PC-3 (cell line): ENCODE results near the gene RHOB. TPM values are rescaled to one million over a fixed set of nuclear protein-coding genes. Genes with fewer than 3 reads are reported as not detected.

ENCODE experiments used
- ATAC-seq: fragments of 200-7000 bp; cut with Tn5 transposase; 2 replicates; pipeline ENCODE4 v1.9.1; 2020; ENCODE audit warnings: mild to moderate bottlenecking, moderate library complexity
- BruUV-seq: library from RNA; stranded (reverse); fragments of 400-500 nt; replicated peaks from 2 replicates; lab custom pipeline; 2021; lab: Mats Ljungman, UMichigan
- CTCF ChIA-PET: fragments of 300-600 bp; sonication (Branson Sonifier 250); formaldehyde crosslinking; loops from one replicate; lab custom pipeline; 2022; ENCODE audit warnings: antibody characterized with exemption; lab: Charles Lee
- POLR2A ChIA-PET: fragments of 300-600 bp; sonication (Branson Sonifier 250); formaldehyde crosslinking; loops from one replicate; lab custom pipeline; 2022; ENCODE audit warnings: antibody characterized with exemption; ENCODE audit not compliant: unreplicated experiment; lab: Charles Lee
- DNase-seq: peaks from one replicate; pipeline ENCODE4 v3.0.0-alpha.2; 2015
- H2AFZ ChIP-seq: fragments of 300-600 bp; sonication (generic); 2 replicates; pipeline ENCODE4 v1.6.0; 2016; ENCODE audit warnings: antibody characterized with exemption, low read length
- H3F3A ChIP-seq: fragments of 300-600 bp; sonication (generic); one replicate; pipeline ENCODE4 v1.6.0; 2017; ENCODE audit warnings: antibody characterized with exemption, low read length, control low read depth, mild to moderate bottlenecking; ENCODE audit not compliant: unreplicated experiment
- H3K27ac ChIP-seq: fragments of 300-600 bp; sonication (generic); 2 replicates; pipeline ENCODE4 v1.5.1; 2016; ENCODE audit warnings: mild to moderate bottlenecking, low read length
- H3K27me3 ChIP-seq: fragments of 300-600 bp; sonication (generic); 2 replicates; pipeline ENCODE4 v1.6.1; 2016; ENCODE audit warnings: low read length, mixed read lengths
- H3K36me3 ChIP-seq: fragments of 300-600 bp; sonication (generic); 2 replicates; pipeline ENCODE4 v1.6.1; 2016; ENCODE audit warnings: low read depth, mixed run types, low read length, mixed read lengths
- H3K4me1 ChIP-seq: fragments of 300-600 bp; sonication (generic); 2 replicates; pipeline ENCODE4 v1.5.1; 2016; ENCODE audit warnings: low read length; ENCODE audit not compliant: insufficient read depth
- H3K4me2 ChIP-seq: fragments of 300-600 bp; sonication (generic); 2 replicates; pipeline ENCODE4 v1.6.0; 2016; ENCODE audit warnings: low read length
- H3K4me3 ChIP-seq: fragments of 300-600 bp; sonication (generic); 2 replicates; pipeline ENCODE4 v1.5.1; 2016; ENCODE audit warnings: mild to moderate bottlenecking, low read length, mixed read lengths
- H3K79me2 ChIP-seq: fragments of 300-600 bp; sonication (generic); 2 replicates; pipeline ENCODE4 v1.6.1; 2017; ENCODE audit warnings: low read length, mixed read lengths
- H3K9ac ChIP-seq: fragments of 300-600 bp; sonication (generic); 2 replicates; pipeline ENCODE4 v1.6.0; 2016; ENCODE audit warnings: mild to moderate bottlenecking, low read length
- H3K9me2 ChIP-seq: fragments of 300-600 bp; sonication (generic); replicated peaks from 2 replicates; pipeline ENCODE4 v1.6.1; 2016; ENCODE audit warnings: mixed run types, low read length, mixed read lengths
- H3K9me3 ChIP-seq: fragments of 300-600 bp; sonication (generic); 2 replicates; pipeline ENCODE4 v1.6.1; 2016; ENCODE audit warnings: low read length, mixed read lengths
- H4K20me1 ChIP-seq: fragments of 300-600 bp; sonication (generic); 2 replicates; pipeline ENCODE4 v1.6.1; 2016; ENCODE audit warnings: low read length, mixed read lengths
- CTCF ChIP-seq: fragments of 300-600 bp; sonication (generic); conservative IDR thresholded peaks from 2 replicates; pipeline ENCODE4 v1.5.1; 2017; ENCODE audit warnings: antibody characterized with exemption, low read depth, mild to moderate bottlenecking, low read length
- EZH2 ChIP-seq: fragments of 300-600 bp; sonication (generic); IDR thresholded peaks from one replicate; pipeline ENCODE4 v1.6.1; 2017; ENCODE audit warnings: antibody characterized with exemption, mild to moderate bottlenecking, low read length; ENCODE audit not compliant: unreplicated experiment
- EZH2phosphoT487 ChIP-seq: fragments of 300-600 bp; sonication (generic); IDR thresholded peaks from 2 replicates; pipeline ENCODE4 v1.6.1; 2018; ENCODE audit warnings: mild to moderate bottlenecking, antibody characterized with exemption, low read length, borderline replicate concordance
- intact Hi-C: fragments of 100-400 bp; cut with micrococcal nuclease; formaldehyde crosslinking; loops from 2 replicates; pipeline ENCODE4 v1.9.0; 2023
- total RNA-seq: library from RNA; depleted of rRNA; stranded (reverse); fragments of >200 nt; gene quantifications from 2 replicates; pipeline ENCODE4 v1.2.3, GENCODE V29; 2014

RHOB gene
- total RNA-seq, 1 experiment from 2014 or later: 88.5 TPM

GRCh38 chr2:20421336-20421987, 25.4 kb upstream of the RHOB start:
- Histone ChIP-seq H3K27ac (no peak overlapping the region), H3K4me3 (no peak overlapping the region), H3K27me3 (no peaks in the 10 kb centered on the region), H3K9ac (no peak overlapping the region), H3K9me3 (no peaks in the 10 kb centered on the region), H3K4me2 (peak overlapping the region; percentile 51; the same call in 1 of the 2 replicates), H4K20me1 (no peaks in the 10 kb centered on the region), H3F3A (no peaks in the 10 kb centered on the region), H2AFZ (no peak overlapping the region), H3K79me2 (no peaks in the 10 kb centered on the region), H3K9me2 (no peaks in the 10 kb centered on the region), H3K36me3 (no peaks in the 10 kb centered on the region), H3K4me1 (peaks cover 30% of the 10 kb centered on the region)
- DNase-seq (no peak), ATAC-seq (no peak)
- ChIA-PET POLR2A (no interaction called here), CTCF (interaction anchor here (0.7 to 1.3 kb wide), 2 partner anchors 10 to 18 kb away, joined by 4 to 14 read pairs; no protein-coding TSS in a partner anchor)
- intact Hi-C loops: no loop called here
- BruUV-seq: no TSS peak
- TF ChIP-seq EZH2: no peak
- no peak for TF ChIP-seq EZH2phosphoT487
- no peak for TF ChIP-seq CTCF

GRCh38 chr2:20421988-20422370, 24.9 kb upstream of the RHOB start:
- H3K9me3 ChIP-seq: no peaks in the 10 kb centered on the region
- H3K27me3 ChIP-seq: no peaks in the 10 kb centered on the region
- H3K9me2 ChIP-seq: no peaks in the 10 kb centered on the region
- H3K4me3 ChIP-seq: no peak overlapping the region
- 0 out of 2 replicates have a peak overlapping the region, but pooled peaks have one; percentile 16 for H3K27ac ChIP-seq
- H3K4me2 ChIP-seq: peak overlapping the region; percentile 51
- no peak for TF ChIP-seq EZH2phosphoT487
- TF ChIP-seq EZH2: no peak
- no peak for TF ChIP-seq CTCF
- POLR2A ChIA-PET: no interaction called here
- CTCF ChIA-PET: interaction anchor here (0.7 to 1.3 kb wide), 2 partner anchors 11 to 17 kb away, joined by 4 to 14 read pairs; no protein-coding TSS in a partner anchor
- BruUV-seq: no TSS peak
- peak overlapping the region; percentile 49; the same call in 1 of the 2 replicates for H2AFZ ChIP-seq
- no peaks in the 10 kb centered on the region for H3F3A ChIP-seq
- peak; percentile 83 for ATAC-seq
- H4K20me1 ChIP-seq: no peaks in the 10 kb centered on the region
- no peaks in the 10 kb centered on the region for H3K79me2 ChIP-seq
- intact Hi-C loops: no loop called here
- H3K9ac ChIP-seq: no peak overlapping the region
- peak; percentile 95 for DNase-seq
- no peaks in the 10 kb centered on the region for H3K36me3 ChIP-seq
- peaks cover 30% of the 10 kb centered on the region for H3K4me1 ChIP-seq
